ENCODE measurements around the gene MYOZ3.

Gene MYOZ3

DNA sequence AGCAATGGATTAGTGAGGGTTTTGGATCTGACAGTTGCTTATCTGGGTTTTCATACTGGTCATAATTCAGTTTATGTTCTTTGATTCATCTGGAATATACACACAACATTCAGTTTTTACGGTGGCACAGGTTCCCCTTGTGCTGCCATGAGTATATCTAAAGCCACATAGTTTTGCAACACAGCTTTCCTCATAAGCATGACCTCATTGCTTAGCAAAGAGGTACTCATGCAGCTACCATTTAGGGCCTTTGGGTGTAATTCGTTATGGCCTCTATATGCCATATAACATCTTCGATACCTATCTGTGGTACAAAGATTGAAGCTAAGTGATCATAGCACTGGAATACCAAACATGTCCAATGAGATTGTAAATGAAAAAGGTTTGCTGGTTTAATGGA is 42.7 kb downstream of the MYOZ3 start:
- TF ChIP-seq, protein P1, sequence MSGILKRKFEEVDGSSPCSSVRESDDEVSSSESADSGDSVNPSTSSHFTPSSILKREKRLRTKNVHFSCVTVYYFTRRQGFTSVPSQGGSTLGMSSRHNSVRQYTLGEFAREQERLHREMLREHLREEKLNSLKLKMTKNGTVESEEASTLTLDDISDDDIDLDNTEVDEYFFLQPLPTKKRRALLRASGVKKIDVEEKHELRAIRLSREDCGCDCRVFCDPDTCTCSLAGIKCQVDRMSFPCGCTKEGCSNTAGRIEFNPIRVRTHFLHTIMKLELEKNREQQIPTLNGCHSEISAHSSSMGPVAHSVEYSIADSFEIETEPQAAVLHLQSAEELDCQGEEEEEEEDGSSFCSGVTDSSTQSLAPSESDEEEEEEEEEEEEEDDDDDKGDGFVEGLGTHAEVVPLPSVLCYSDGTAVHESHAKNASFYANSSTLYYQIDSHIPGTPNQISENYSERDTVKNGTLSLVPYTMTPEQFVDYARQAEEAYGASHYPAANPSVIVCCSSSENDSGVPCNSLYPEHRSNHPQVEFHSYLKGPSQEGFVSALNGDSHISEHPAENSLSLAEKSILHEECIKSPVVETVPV (CRISPR knock-in tag; IDR thresholded peaks at IDR 0.05): no peak
- TF ChIP-seq, protein P2, sequence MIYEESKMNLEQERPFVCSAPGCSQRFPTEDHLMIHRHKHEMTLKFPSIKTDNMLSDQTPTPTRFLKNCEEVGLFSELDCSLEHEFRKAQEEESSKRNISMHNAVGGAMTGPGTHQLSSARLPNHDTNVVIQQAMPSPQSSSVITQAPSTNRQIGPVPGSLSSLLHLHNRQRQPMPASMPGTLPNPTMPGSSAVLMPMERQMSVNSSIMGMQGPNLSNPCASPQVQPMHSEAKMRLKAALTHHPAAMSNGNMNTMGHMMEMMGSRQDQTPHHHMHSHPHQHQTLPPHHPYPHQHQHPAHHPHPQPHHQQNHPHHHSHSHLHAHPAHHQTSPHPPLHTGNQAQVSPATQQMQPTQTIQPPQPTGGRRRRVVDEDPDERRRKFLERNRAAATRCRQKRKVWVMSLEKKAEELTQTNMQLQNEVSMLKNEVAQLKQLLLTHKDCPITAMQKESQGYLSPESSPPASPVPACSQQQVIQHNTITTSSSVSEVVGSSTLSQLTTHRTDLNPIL (CRISPR knock-in tag; IDR thresholded peaks at IDR 0.05; ENCODE audit: low read depth): no peak
- TF ChIP-seq, protein P3, sequence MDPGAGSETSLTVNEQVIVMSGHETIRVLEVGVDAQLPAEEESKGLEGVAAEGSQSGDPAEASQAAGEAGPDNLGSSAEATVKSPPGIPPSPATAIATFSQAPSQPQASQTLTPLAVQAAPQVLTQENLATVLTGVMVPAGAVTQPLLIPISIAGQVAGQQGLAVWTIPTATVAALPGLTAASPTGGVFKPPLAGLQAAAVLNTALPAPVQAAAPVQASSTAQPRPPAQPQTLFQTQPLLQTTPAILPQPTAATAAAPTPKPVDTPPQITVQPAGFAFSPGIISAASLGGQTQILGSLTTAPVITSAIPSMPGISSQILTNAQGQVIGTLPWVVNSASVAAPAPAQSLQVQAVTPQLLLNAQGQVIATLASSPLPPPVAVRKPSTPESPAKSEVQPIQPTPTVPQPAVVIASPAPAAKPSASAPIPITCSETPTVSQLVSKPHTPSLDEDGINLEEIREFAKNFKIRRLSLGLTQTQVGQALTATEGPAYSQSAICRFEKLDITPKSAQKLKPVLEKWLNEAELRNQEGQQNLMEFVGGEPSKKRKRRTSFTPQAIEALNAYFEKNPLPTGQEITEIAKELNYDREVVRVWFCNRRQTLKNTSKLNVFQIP (CRISPR knock-in tag; IDR thresholded peaks at IDR 0.05; ENCODE audit: borderline replicate concordance, low read depth): no peak
- no peak for TF ChIP-seq ARNTL (CRISPR knock-in tag; IDR thresholded peaks at IDR 0.05; ENCODE audit: borderline replicate concordance, low read depth)
- TF ChIP-seq ESRRG (CRISPR knock-in tag; IDR thresholded peaks at IDR 0.05): no peak
- no peak for TF ChIP-seq PATZ1 (CRISPR knock-in tag; IDR thresholded peaks at IDR 0.05; ENCODE audit: borderline replicate concordance)
- TF ChIP-seq SNAI2 (CRISPR knock-in tag; IDR thresholded peaks at IDR 0.05): no peak
- no peak for TF ChIP-seq TSHZ2 (CRISPR knock-in tag; IDR thresholded peaks at IDR 0.05)
- no peak for TF ChIP-seq RARB (CRISPR knock-in tag; IDR thresholded peaks at IDR 0.05)
- TF ChIP-seq TOX (CRISPR knock-in tag; IDR thresholded peaks at IDR 0.05; ENCODE audit: borderline replicate concordance): no peak
- no peak for TF ChIP-seq CSDC2 (CRISPR knock-in tag; IDR thresholded peaks at IDR 0.05)
- no peak for TF ChIP-seq ZNF70 (CRISPR knock-in tag; IDR thresholded peaks at IDR 0.05)
- no peak for TF ChIP-seq GLIS3 (CRISPR knock-in tag; IDR thresholded peaks at IDR 0.05)
- no peak for TF ChIP-seq ZNF8 (CRISPR knock-in tag; IDR thresholded peaks at IDR 0.05)
- ATAC-seq: no peak

DNA sequence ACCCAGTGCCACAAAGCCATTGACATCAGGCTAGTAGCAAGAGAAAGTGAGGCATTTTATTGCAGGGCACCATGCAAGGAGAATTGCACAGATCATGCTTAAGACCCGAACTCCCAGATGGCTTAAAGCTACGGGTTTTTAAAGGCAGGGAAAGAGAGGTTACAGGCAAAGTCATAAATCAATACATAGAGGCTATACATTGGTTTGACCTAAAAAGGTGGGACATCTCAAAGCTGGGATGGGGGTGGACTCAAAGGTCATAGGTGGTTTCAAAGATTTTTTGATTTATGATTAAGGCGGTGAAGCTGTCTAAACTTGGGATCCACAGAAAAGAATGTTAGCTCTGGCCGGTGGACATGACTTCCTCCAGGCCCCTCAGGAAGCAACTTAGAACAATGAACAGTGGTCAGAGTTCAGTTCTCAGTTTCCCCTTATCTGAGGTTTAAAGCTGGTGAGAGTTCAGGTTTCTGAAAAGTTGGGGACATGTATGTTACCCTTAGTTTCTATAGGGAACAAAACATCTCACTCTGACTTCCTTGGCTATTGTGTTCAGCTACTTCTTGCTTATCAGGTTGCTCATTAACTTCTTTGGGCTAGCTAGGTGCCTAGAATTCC is 45.8 kb downstream of the MYOZ3 start:
- no peak for ATAC-seq
- TF ChIP-seq ZNF565 (CRISPR knock-in tag; conservative IDR thresholded peaks at IDR 0.05; ENCODE audit: low read depth) (no peak), OSR1 (CRISPR knock-in tag; IDR thresholded peaks at IDR 0.05) (no peak), ARNTL (CRISPR knock-in tag; IDR thresholded peaks at IDR 0.05; ENCODE audit: borderline replicate concordance, low read depth) (no peak), SNAI2 (CRISPR knock-in tag; IDR thresholded peaks at IDR 0.05) (no peak), PATZ1 (CRISPR knock-in tag; IDR thresholded peaks at IDR 0.05; ENCODE audit: borderline replicate concordance) (no peak), ZFP3 (CRISPR knock-in tag; IDR thresholded peaks at IDR 0.05) (no peak), TSHZ2 (CRISPR knock-in tag; IDR thresholded peaks at IDR 0.05) (no peak), ISL1 (CRISPR knock-in tag; IDR thresholded peaks at IDR 0.05) (no peak), ZC3H10 (CRISPR knock-in tag; IDR thresholded peaks at IDR 0.05) (no peak), PPARA (CRISPR knock-in tag; IDR thresholded peaks at IDR 0.05; ENCODE audit: borderline replicate concordance) (no peak), RARB (CRISPR knock-in tag; IDR thresholded peaks at IDR 0.05) (no peak), CSDC2 (CRISPR knock-in tag; IDR thresholded peaks at IDR 0.05) (no peak), TCF4 (CRISPR knock-in tag; IDR thresholded peaks at IDR 0.05; ENCODE audit: borderline replicate concordance) (no peak), ZNF8 (CRISPR knock-in tag; IDR thresholded peaks at IDR 0.05) (no peak)
- TF ChIP-seq, protein P2 (CRISPR knock-in tag; IDR thresholded peaks at IDR 0.05; ENCODE audit: low read depth): no peak

Data from SK-N-SH treated with all-trans-retinoic acid at 6 μM for 48 hours (cell line).